Measurements from ENCODE around the gene COX4I1. TPM values are rescaled to one million over a fixed set of nuclear protein-coding genes. Genes with fewer than 3 reads are reported as not detected.

COX4I1 gene
- total RNA-seq, 1 experiment from 2014 or later, result 618 TPM

- H3K27ac Mint-ChIP-seq (ENCODE audit: low read depth, unreplicated experiment), result no peak within 1 kb of the TSS
- H3K9me3 Mint-ChIP-seq (ENCODE audit: unreplicated experiment), result no peaks in the 10 kb centered on the region
- DNase-seq (ENCODE audit: unreplicated experiment), result peak; percentile 70
- intact Hi-C loops (cut with micrococcal nuclease), result loop anchor here (2.0 to 5.0 kb wide), 2 partner anchors 32 to 46 kb away; partner anchors contain the start of genes COX4I1 and EMC8
- no TSS peak for BruUV-seq (replicated peaks)
- peak within 1 kb of the TSS; percentile 79 for H3K4me3 Mint-ChIP-seq (ENCODE audit: unreplicated experiment)
- H3K27me3 Mint-ChIP-seq (ENCODE audit: insufficient read depth, unreplicated experiment), result no peaks in the 10 kb centered on the region
- peaks cover 31% of the 10 kb centered on the region for H3K4me1 Mint-ChIP-seq (ENCODE audit: insufficient read depth, unreplicated experiment)
- TF ChIP-seq, protein P1, sequence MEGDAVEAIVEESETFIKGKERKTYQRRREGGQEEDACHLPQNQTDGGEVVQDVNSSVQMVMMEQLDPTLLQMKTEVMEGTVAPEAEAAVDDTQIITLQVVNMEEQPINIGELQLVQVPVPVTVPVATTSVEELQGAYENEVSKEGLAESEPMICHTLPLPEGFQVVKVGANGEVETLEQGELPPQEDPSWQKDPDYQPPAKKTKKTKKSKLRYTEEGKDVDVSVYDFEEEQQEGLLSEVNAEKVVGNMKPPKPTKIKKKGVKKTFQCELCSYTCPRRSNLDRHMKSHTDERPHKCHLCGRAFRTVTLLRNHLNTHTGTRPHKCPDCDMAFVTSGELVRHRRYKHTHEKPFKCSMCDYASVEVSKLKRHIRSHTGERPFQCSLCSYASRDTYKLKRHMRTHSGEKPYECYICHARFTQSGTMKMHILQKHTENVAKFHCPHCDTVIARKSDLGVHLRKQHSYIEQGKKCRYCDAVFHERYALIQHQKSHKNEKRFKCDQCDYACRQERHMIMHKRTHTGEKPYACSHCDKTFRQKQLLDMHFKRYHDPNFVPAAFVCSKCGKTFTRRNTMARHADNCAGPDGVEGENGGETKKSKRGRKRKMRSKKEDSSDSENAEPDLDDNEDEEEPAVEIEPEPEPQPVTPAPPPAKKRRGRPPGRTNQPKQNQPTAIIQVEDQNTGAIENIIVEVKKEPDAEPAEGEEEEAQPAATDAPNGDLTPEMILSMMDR (IDR thresholded peaks at IDR 0.05; ENCODE audit: unreplicated experiment), result no peak
- peaks cover 8% of the 10 kb centered on the region for H3K36me3 Mint-ChIP-seq (ENCODE audit: insufficient read depth, unreplicated experiment)
- POLR2A ChIA-PET, result interaction anchor here (0.7 to 2.9 kb wide), 8 partner anchors 17 to 138 kb away, joined by 3 to 14 read pairs (median 5); partner anchors contain the start of gene GSE1
- CTCF ChIA-PET, result interaction anchor here (0.6 to 1.2 kb wide), 3 partner anchors 14 to 432 kb away, joined by 3 to 9 read pairs (median 3); no protein-coding TSS in a partner anchor
These were observed 48.4 kb upstream of the COX4I1 start, which contains the start of gene C16orf74 for GRCh38 chr16:85750827-85751697. TSS of gene C16orf74 (minus strand) at chr16:85751096. CDS start at chr16:85735217, 15,879 bp downstream.

- H3K4me3 Mint-ChIP-seq (ENCODE audit: unreplicated experiment), result peak overlapping the region; percentile 79
- ChIA-PET POLR2A (interaction anchor here (0.7 to 2.9 kb wide), 6 partner anchors 11 to 49 kb away, joined by 3 to 14 read pairs (median 4); no protein-coding TSS in a partner anchor), CTCF (interaction anchor here (0.6 to 1.2 kb wide), 6 partner anchors 9 to 47 kb away, joined by 3 to 5 read pairs (median 4); no protein-coding TSS in a partner anchor)
These were observed 47.6 kb upstream of the COX4I1 start for GRCh38 chr16:85751698-85752501.

GRCh38 chr16:85752511-85753420 lies 46.7 kb upstream of the COX4I1 start:
- ChIA-PET POLR2A (interaction anchor here (0.7 to 2.9 kb wide), 9 partner anchors 10 to 194 kb away, joined by 3 to 14 read pairs (median 6); partner anchors contain the start of gene GSE1), CTCF (interaction anchor here (0.6 to 1.1 kb wide), 6 partner anchors 8 to 46 kb away, joined by 3 to 5 read pairs (median 4); no protein-coding TSS in a partner anchor)
- Mint-ChIP-seq H3K27ac (ENCODE audit: low read depth, unreplicated experiment) (no peak overlapping the region), H3K36me3 (ENCODE audit: insufficient read depth, unreplicated experiment) (peaks cover 8% of the 10 kb centered on the region), H3K4me1 (ENCODE audit: insufficient read depth, unreplicated experiment) (peaks cover 24% of the 10 kb centered on the region), H3K4me3 (ENCODE audit: unreplicated experiment) (no peak overlapping the region), H3K27me3 (ENCODE audit: insufficient read depth, unreplicated experiment) (no peaks in the 10 kb centered on the region), H3K9me3 (ENCODE audit: unreplicated experiment) (no peaks in the 10 kb centered on the region)
- intact Hi-C loops (cut with micrococcal nuclease), result loop anchor here (5.0 kb wide), 1 partner anchor 45 kb away; the partner anchor contains the start of genes COX4I1 and EMC8
- DNase-seq (ENCODE audit: unreplicated experiment), result peak; percentile 84
- TF ChIP-seq, protein P1 (IDR thresholded peaks at IDR 0.05; ENCODE audit: unreplicated experiment), result no peak
- BruUV-seq (replicated peaks), result no TSS peak

More at GRCh38 chr16:85751698-85752501, 47.6 kb upstream of the COX4I1 start:
- TSS peak; percentile 73 for BruUV-seq (replicated peaks)
- peak; percentile 88 for DNase-seq (ENCODE audit: unreplicated experiment)
- intact Hi-C loops (cut with micrococcal nuclease), result loop anchor here (2.0 to 5.0 kb wide), 2 partner anchors 31 to 45 kb away; partner anchors contain the start of genes COX4I1 and EMC8
- H3K36me3 Mint-ChIP-seq (ENCODE audit: insufficient read depth, unreplicated experiment), result peaks cover 8% of the 10 kb centered on the region
- H3K27me3 Mint-ChIP-seq (ENCODE audit: insufficient read depth, unreplicated experiment), result no peaks in the 10 kb centered on the region
- no peak overlapping the region for H3K27ac Mint-ChIP-seq (ENCODE audit: low read depth, unreplicated experiment)
- H3K4me1 Mint-ChIP-seq (ENCODE audit: insufficient read depth, unreplicated experiment), result peaks cover 23% of the 10 kb centered on the region
- H3K9me3 Mint-ChIP-seq (ENCODE audit: unreplicated experiment), result no peaks in the 10 kb centered on the region
- TF ChIP-seq, protein P1 (IDR thresholded peaks at IDR 0.05; ENCODE audit: unreplicated experiment), result no peak

Data from MCF 10A (cell line).